ENCODE measurements around the gene DHX8.

GRCh38 chr17:43570518-43570928 is 86.7 kb downstream of the DHX8 start:
- TF ChIP-seq, protein P1, sequence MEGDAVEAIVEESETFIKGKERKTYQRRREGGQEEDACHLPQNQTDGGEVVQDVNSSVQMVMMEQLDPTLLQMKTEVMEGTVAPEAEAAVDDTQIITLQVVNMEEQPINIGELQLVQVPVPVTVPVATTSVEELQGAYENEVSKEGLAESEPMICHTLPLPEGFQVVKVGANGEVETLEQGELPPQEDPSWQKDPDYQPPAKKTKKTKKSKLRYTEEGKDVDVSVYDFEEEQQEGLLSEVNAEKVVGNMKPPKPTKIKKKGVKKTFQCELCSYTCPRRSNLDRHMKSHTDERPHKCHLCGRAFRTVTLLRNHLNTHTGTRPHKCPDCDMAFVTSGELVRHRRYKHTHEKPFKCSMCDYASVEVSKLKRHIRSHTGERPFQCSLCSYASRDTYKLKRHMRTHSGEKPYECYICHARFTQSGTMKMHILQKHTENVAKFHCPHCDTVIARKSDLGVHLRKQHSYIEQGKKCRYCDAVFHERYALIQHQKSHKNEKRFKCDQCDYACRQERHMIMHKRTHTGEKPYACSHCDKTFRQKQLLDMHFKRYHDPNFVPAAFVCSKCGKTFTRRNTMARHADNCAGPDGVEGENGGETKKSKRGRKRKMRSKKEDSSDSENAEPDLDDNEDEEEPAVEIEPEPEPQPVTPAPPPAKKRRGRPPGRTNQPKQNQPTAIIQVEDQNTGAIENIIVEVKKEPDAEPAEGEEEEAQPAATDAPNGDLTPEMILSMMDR (IDR thresholded peaks at IDR 0.05; ENCODE audit: insufficient read depth, low read length): no peak
- no peak for TF ChIP-seq SPI1 (IDR thresholded peaks at IDR 0.05; ENCODE audit: borderline replicate concordance, low read depth)
- TF ChIP-seq, protein P2, sequence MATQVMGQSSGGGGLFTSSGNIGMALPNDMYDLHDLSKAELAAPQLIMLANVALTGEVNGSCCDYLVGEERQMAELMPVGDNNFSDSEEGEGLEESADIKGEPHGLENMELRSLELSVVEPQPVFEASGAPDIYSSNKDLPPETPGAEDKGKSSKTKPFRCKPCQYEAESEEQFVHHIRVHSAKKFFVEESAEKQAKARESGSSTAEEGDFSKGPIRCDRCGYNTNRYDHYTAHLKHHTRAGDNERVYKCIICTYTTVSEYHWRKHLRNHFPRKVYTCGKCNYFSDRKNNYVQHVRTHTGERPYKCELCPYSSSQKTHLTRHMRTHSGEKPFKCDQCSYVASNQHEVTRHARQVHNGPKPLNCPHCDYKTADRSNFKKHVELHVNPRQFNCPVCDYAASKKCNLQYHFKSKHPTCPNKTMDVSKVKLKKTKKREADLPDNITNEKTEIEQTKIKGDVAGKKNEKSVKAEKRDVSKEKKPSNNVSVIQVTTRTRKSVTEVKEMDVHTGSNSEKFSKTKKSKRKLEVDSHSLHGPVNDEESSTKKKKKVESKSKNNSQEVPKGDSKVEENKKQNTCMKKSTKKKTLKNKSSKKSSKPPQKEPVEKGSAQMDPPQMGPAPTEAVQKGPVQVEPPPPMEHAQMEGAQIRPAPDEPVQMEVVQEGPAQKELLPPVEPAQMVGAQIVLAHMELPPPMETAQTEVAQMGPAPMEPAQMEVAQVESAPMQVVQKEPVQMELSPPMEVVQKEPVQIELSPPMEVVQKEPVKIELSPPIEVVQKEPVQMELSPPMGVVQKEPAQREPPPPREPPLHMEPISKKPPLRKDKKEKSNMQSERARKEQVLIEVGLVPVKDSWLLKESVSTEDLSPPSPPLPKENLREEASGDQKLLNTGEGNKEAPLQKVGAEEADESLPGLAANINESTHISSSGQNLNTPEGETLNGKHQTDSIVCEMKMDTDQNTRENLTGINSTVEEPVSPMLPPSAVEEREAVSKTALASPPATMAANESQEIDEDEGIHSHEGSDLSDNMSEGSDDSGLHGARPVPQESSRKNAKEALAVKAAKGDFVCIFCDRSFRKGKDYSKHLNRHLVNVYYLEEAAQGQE (IDR thresholded peaks at IDR 0.05; ENCODE audit: insufficient replicate concordance, low read depth): no peak
